GM10847 (cell line): ENCODE data around the gene EHBP1L1.

Source experiments
- POLR2A ChIP-seq: IDR thresholded peaks from 2 replicates; pipeline ENCODE4 v1.6.1; 2011; ENCODE audit not compliant: insufficient read length; ENCODE audit errors: extremely low read depth

The EHBP1L1 gene

DNA sequence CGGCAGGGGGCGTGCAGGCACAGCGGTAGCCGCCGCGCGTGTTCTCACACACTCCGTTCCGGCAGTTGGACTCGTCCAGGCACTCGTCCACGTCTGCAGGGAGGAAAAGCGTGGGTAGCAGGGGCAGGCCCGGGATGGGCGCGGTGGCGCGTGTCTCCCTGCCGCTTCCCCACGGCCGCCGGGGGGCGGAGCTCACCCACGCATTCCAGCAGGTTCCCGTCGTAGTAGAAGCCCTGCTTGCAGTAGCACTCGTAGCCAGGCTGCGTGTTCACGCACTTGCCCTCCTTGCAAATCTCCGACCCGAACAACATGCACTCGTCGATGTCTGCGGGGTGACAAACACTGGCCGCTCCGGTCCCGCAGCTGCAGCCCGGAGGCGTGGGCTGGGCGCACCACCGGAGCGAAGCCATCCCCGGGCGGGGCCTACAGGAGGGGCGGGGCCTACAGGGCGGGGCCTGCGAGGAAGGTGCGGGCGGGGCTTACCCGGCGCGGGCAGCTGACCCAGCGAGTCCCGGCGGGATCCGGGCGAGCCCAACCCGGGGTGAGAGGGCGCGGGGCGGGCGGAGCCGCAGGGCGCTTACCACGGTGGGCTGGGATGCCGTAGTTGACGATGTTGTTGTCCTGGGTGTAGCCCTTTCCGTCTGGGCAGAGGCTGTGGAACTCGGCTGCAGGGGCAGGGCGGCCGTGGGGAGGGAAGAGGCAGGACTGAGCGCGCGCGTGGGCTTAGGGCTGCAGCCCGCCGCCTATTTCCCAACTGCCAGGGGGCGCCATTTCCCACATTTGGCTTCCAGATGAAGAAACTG lies 35.4 kb upstream of the EHBP1L1 start:
- peak; percentile 65 for TF ChIP-seq POLR2A

DNA sequence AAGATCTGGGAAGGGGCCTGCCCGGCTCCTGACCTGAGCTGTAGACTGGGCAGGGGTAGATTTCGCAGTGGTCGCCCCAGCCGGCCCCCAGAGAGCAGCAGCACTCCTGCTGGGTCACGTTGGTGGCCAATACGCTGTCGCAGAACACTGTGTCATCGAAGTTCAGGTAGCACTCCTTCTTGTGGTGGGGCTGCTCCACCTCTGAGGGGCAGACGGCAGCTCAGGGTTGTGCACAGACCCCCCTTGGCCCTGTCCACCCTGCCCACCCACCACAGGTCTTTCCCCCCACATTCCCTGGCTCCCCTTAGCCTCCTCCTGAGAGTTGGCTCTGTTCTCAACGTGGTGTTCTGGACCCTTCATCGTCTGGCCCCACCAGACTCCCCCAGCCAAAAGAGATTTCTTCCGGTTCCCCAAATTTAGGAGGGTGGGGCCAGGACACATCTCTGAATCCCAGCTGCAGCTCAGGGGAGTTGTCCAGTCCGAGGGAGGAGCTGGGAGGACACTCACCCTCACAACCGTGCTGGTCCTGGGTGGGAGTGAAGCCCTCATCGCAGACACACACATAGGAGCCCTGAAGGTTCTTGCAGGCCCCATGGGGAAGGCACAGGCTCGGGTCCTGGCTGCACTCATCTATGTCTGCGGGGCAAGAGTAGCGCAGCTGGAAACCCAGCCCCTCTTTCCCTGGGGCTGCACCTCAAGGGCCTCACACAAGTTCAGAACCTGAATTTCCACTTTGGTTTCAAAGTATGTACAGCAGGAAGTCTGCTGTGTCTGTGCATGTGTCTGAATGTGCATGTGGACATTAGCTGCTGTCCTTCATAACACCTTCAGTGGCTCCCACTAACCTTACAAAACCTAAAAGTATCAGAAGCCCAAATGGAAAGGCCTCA lies 34.5 kb upstream of the EHBP1L1 start:
- TF ChIP-seq POLR2A = no peak

DNA sequence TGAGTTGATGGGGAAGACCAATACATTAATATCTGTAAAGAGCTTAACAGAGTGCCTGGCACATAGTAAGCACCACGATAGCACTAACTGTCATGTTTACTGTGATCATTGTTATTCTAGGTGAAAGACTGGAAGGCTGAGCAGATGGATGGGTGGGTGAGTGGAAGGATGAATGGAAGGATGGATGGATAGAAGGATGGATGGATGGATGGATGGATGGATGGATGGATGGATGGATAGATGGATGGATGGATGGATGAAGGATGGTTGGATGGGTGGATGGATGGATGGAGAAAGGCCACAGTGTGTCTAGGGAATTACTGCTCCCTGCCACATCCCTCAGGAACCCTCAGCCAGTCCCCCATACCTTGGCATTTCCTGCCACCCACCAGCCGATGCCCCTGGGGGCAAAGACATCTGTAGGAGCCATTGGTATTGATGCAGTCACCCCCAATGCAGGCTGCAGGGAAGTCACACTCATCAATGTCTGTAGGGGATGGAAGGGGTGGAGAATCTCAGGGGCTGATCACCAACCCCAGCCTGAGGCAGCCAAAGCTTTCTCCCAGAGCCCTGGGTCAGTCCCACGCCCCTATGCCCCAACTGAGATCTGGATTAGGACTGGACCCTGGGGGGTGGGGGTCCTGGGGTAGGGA lies 33.0 kb upstream of the EHBP1L1 start:
- TF ChIP-seq POLR2A = no peak

DNA sequence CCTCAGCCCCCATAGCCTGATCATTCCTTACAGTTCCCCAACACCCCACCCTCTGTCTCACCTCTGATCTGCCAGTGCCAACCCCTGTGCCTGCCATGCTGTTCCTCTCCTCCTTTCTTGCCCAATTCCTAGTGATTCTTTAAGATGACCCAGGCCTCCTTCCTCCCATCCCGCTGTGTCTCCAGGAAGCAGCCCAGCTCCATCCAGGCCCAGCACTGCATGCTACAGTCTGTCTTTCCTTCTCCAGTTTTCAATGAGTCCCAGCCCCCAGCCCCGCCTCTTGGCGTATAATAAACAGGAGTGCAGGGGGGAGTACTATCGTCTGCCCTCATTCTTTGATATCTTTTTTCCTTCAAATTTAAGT lies 30.0 kb upstream of the EHBP1L1 start:
- no peak for TF ChIP-seq POLR2A

DNA sequence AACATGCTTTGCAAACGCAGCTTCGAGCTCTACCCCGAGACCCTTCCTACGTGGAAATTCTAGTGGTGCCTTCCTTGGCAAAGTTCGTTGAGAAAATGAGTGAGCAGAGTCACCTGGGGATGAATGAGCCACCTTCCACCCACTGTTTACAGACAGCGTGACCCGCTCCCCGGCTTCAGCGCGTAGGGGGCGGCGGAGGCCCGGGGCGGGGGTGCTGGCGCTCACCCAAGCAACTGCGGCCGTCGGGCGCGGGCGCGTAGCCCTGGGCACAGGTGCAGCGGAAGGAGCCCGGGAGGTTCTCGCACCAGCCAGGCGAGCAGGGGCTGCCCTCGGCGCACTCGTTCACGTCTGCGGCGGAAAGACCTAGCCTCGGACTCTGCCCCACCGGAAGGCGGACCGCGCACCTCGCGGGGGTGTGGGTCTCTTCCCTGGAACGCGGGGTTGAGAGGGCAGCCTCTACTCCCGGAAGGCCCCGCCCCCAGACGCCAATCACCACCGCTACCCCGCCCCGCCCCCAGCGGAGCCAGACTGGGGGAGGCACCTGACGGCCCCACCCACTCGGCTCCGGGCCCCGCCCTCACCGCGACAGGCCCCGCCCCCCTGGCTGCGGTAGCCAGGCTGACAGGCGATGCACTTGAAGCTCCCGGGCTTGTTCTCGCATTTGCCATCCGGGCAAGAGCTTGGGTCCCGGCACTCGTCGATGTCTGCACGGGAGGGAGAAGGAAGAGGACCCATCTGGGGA lies 29.5 kb upstream of the EHBP1L1 start:
- TF ChIP-seq POLR2A = no peak

DNA sequence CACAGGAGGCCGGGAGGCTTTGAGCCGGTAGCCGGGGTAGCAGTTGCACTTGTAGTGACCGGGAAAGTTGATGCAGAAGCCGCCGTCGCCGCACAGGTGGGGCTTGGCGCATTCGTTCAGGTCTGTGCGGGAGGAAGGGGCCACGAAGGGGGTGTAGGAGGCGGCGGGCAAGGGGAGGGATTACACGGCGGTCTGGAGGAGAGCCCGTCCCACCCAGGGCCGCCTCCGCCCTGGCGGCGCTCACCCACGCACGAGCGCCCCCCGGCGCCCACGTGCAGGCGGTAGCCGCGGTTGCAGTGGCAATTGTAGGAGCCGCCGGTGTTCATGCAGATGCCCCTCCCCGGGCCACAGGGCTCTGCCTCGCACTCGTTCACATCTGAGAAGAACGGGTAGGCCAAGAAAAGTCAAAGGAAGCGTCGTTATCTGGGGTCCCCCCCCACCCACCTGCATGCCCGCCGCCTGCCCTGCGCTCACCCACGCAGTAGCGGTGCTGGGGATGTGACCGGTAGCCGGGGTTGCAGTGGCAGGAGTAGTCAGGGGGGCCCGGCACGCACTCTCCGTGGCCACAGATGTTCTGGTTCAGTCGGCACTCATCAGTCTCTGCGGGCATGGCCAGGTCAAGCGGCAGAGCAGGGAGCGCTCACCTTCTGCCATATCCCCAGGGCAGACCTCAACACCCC lies 28.3 kb upstream of the EHBP1L1 start:
- no peak for TF ChIP-seq POLR2A

DNA sequence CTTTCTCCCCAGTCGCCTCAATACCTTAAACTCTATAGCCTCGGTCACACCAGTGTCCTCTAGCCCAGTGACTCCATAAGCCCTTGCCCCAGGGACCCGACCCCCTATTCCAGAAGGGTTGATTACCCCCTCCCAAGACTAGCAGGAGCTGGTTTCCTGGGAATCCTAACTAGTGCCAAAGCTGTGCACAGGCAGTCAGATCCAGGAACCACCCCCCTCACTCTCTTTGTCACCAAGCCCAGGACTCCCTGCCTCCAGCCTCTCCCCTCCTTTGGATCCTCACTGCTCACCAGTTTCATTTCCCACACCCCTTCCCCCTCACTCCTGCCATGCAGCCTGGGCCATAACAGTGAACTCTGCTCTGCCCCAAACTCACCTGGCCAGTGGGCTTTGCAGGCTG lies 27.5 kb upstream of the EHBP1L1 start:
- no peak for TF ChIP-seq POLR2A

DNA sequence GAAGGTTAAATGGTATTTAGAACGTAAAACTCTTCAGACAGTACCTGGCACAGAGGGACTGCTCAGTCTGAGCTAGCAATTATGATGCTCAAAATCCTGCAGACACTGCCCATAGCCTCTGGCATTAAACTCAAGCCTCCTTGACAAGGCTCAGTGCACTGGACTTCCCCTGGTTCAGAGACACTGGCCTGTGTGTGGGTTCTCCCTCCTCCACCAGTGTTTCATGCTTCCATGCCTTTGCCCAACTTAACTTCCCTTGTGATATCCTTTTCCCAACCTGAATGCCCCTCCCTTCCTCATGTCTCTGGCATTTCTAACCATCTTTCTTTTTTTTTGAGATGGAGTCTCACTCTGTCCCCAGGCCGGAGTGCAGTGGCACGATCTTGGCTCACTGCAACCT lies 26.8 kb upstream of the EHBP1L1 start:
- TF ChIP-seq POLR2A = no peak

DNA sequence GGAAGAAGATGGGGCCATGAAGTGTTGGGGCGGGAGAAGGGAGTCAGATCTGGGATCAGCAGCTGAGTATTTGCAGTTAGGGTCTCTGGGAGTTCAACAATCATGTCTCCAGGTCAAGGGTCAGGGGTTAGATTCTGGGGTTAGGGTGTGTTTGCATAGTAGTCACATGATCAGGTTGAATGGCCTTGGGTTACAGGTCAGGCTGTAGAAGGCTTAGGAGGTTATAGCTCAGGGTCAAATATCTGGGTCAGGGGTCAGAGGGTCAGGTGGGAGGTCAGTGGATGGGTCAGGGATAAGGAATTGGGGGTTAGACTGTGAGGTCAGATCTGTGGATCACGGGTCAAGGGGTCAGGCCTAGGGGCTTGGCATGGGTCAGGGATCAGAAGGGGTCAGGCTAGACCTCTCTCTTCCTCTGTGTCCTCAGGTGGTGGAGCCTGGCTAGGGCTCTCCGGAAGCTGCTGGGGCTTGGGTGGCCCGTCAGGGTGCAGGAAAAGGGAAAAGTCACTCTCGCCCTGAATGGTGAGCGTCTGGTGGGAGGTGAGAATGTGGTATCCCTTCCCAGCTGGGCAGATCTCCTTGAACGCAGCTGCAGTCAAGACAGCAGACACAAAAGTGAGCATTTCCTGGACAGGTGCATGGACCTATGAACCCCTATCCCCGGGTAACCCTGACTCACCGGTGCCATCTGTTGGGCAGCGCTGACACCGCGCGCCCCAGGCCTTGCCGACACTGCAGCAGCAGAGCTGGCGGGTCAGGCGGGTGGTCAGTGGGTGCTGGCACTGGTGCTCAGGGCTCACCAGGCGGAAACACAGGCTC lies 24.1 kb upstream of the EHBP1L1 start:
- no peak for TF ChIP-seq POLR2A

DNA sequence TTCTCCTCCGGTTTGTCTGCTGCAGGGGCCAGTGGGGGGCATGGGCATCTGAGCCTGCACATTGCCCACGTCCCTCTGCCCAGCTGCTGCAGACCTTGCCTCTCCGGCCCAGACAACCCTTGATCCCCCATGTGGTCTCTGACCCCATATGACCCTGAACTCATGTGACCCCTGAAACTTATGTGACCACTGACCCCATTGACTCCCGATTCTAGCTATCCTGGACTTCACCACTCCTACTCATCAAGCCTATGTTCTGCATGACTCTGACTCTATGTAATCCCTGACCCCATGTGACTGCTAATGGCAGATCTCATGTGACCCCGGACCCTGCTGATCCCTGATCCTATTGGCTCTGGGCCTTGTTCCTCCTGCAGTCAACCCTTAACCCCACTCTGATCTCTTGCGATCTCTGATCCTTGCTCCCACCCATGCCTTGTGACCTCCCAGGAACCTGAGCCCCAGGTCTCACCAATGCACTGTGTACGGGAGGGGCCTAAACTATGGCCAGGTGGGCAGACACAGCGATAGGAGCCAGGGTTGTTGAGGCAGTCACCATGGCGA lies 23.4 kb upstream of the EHBP1L1 start:
- TF ChIP-seq POLR2A = no peak

DNA sequence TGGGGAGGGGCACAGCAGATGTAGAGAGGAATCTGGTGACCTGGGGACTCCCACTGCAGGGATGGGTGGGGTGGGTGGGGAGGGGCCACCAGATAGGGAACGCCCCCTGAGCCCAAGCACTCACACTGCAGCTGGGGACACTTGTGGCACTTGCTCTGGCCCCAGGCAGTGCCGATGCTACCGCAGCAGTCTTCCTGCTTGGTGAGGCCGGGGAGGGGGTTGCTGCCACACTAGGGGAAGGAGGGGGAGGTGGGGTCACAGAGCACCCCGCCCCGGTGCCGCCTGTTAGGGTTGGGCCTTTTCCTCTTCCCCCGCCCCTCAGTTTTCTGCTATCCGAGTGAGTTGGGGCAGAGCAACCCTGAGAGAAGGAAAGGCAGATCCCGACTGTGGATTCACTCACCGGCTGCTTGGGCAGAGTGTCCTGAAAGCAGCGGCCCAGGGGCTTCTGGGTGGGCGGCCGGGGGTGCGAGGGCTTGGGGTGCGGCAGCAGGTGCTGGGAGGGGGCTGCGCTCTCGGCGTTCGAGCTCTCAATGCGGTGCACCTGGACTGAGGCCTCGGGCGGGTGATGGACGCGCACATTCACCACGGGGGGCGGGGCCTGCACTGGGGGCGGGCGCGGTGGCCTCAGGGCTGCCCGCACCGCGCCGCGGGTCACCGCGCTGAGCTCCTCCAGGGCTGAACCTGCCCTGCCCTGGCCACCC lies 22.4 kb upstream of the EHBP1L1 start:
- TF ChIP-seq POLR2A = no peak

DNA sequence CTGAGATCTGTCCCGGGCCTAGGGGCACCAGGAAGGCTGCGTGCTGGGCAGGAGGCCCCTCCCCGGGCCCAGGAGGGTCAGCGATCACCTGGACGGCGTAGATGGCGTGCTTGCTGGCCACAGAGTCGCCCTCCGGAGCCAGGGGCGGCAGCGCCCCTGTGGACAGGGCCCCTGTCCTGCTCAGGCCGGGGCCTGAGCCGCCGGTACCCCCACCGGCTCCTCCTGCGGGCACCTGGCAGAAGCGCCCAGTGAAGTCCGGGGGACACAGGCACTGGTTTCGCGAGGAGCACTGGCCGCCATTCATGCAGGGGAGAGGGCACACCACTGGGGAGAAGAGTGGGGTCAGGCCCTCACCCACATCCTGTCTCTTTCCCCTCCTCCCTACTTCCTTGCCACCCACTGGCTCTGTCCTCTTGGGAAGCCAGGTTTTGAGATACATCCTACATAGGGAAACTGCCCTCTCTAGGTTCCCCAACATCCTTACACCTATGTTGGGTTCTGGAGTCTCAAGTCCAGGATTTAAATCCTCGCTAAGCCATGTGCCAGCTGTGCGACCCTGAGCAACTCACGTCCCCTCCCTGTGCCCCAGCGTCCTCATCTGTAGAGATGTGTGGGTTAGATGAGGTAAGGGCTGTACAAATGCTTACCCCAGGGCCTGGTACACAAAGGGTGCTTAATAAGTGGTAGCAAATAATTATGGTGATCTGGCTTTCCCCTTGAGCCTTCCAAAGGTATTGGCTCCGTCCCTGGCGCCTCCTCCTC lies 21.6 kb upstream of the EHBP1L1 start:
- no peak for TF ChIP-seq POLR2A
